Esophagus squamous epithelium (tissue), 5 donors: ENCODE data around the gene TEKT5. TPM values are rescaled to one million over a fixed set of nuclear protein-coding genes. Genes with fewer than 3 reads are reported as not detected.

Experiments used
- DNase-seq: peaks from one replicate; lab custom pipeline; 2025; lab: John Stamatoyannopoulos, UW
- H3K27ac ChIP-seq, 4 donors: fragments of 200-600 bp; sonication (generic); one replicate each; pipeline ENCODE4 v1.5.1; 2016 to 2019; ENCODE audit warnings: mild to moderate bottlenecking in 1 of 4
- H3K27me3 ChIP-seq, 4 donors: fragments of 200-600 bp; sonication (generic); 1 replicate in 3 of 4; 2 replicates in 1 of 4; pipeline versions ENCODE4 v1.5.1 to v1.6.0; 2017 to 2021; ENCODE audit warnings: antibody characterized with exemption in 1 of 4
- H3K36me3 ChIP-seq, 3 donors: fragments of 200-600 bp; sonication (generic); one replicate each; pipeline ENCODE4 v1.5.1; 2016 to 2019
- H3K4me1 ChIP-seq, 3 donors: fragments of 200-600 bp; sonication (generic); one replicate each; pipeline ENCODE4 v1.5.1; 2017 to 2019
- H3K4me3 ChIP-seq, 4 donors: fragments of 200-600 bp; sonication (generic); 1 replicate in 3 of 4; 2 replicates in 1 of 4; pipeline ENCODE4 v1.5.1; 2016 to 2019; ENCODE audit warnings: mild to moderate bottlenecking in 2 of 4, moderate library complexity in 1 of 4
- H3K9me3 ChIP-seq, 3 donors: fragments of 200-600 bp; sonication (generic); one replicate each; pipeline ENCODE4 v1.5.1; 2016 to 2019
- POLR2A ChIP-seq, 4 donors: fragments of 450-650 bp; IDR thresholded peaks; one replicate each; pipeline ENCODE4 v1.6.1; 2017; ENCODE audit warnings: antibody characterized with exemption in 4 of 4, mild to moderate bottlenecking in 4 of 4, moderate library complexity in 3 of 4
- WGBS, 2 donors: methylation state at CpG; one replicate each; pipeline ENCODE4 v1.1.5; 2018; 5-methylcytosine and 5-hydroxymethylcytosine counted together
- intact Hi-C: fragments of 100-400 bp; cut with DNase I; formaldehyde crosslinking; loops from one replicate; pipeline ENCODE4 v1.15.0; 2022
- total RNA-seq, 4 donors: library from RNA; depleted of rRNA; stranded (reverse); fragments of >200 nt; gene quantifications; one replicate each; pipeline ENCODE4 v1.1.0, GENCODE V29; 2016
- TF ChIP-seq, protein P1 (sequence below), 6 experiments: fragments of 450-650 bp in 4 of 6; fragments of 200-600 bp in 2 of 6; sonication (generic) in 2 of 6; IDR thresholded peaks; one replicate each; pipeline ENCODE4 v1.5.1; 2016 to 2019; ENCODE audit warnings: antibody characterized with exemption in 6 of 6, mild to moderate bottlenecking in 4 of 6, moderate library complexity in 4 of 6
- donor health status: DM: yes; HTN: yes; CAD: no.

Gene TEKT5
- total RNA-seq, 4 donors from 2014 or later = not detected

DNA sequence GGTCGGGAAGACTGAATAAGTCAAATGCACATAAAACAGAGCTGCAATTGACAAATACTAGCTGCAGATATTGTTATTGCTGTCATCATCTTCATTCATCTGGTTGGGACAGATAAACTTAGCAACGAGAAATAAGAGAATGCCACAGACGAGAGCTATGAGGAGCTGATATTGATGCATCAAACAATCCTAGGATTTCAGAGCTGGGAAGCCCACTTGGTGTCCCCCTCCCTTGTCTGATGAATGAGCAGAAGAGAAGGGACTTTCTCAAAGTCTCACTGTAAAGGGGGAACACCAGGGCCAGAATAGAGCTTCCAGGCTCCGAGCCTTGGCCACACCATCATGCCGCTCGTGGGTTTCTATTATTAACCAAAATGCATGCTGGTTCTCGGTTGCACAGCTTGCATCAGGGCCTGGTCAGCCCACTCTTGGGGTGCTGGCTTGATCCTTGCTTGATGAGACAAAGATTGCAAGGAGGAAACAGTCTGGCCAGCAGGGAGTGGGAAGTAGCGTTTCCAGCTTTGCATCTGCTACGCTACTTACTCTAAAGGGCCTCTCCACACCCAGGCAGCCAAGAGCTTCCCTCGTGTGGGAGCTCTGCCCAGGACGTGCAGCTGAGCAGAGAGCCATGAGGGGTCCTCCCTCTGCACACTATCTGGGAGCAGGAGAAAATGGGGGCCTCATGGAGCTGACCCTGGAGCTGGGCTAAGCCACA, 85.9 kb downstream of the TEKT5 start:
- intact Hi-C loops = no loop called here
- 70 to 87% methylated on average over 7 of the region's 11 CpGs for WGBS, 2 donors
- peak overlapping the region in 1 of 4 donors; percentile 26 for H3K27ac ChIP-seq
- H3K4me1 ChIP-seq = peaks cover 0 to 28% (median 6%) of the 10 kb centered on the region in 3 donors
- H3K36me3 ChIP-seq = no peaks in the 10 kb centered on the region
- no peaks in the 10 kb centered on the region for H3K9me3 ChIP-seq
- TF ChIP-seq, protein P1, sequence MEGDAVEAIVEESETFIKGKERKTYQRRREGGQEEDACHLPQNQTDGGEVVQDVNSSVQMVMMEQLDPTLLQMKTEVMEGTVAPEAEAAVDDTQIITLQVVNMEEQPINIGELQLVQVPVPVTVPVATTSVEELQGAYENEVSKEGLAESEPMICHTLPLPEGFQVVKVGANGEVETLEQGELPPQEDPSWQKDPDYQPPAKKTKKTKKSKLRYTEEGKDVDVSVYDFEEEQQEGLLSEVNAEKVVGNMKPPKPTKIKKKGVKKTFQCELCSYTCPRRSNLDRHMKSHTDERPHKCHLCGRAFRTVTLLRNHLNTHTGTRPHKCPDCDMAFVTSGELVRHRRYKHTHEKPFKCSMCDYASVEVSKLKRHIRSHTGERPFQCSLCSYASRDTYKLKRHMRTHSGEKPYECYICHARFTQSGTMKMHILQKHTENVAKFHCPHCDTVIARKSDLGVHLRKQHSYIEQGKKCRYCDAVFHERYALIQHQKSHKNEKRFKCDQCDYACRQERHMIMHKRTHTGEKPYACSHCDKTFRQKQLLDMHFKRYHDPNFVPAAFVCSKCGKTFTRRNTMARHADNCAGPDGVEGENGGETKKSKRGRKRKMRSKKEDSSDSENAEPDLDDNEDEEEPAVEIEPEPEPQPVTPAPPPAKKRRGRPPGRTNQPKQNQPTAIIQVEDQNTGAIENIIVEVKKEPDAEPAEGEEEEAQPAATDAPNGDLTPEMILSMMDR (IDR thresholded peaks at IDR 0.05) = no peak
- TF ChIP-seq POLR2A (IDR thresholded peaks at IDR 0.05) = no peak
- DNase-seq = no peak
- no peak overlapping the region for H3K4me3 ChIP-seq
- H3K27me3 ChIP-seq = no peaks in the 10 kb centered on the region

DNA sequence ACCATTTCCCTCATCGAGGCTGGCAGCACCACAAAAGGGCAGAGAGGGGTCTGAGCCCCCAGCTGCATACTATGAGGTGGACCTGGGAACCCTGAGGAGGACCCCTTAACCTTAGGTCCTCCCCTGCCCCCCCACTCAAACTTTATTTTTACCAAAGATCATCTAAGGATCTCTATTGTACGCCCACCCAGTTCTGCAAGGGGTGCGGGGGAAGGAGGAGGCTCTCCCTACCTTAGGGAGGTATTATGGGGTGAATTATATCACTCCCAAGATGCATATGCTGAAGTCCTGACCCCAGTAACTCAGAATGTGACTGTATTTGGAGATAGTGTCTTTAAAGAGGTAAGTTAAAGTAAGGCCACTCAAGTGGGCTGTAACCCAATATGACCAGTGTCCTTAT, 87.6 kb downstream of the TEKT5 start:
- H3K36me3 ChIP-seq = no peaks in the 10 kb centered on the region
- no peak for DNase-seq
- no peak overlapping the region for H3K27ac ChIP-seq
- no peaks in the 10 kb centered on the region for H3K27me3 ChIP-seq
- H3K4me1 ChIP-seq = peaks cover 0 to 29% (median 7%) of the 10 kb centered on the region in 3 donors
- WGBS, 2 donors = 63 to 80% methylated on average over 1 to 3 of the region's 3 CpGs
- no peaks in the 10 kb centered on the region for H3K9me3 ChIP-seq
- TF ChIP-seq, protein P1 (IDR thresholded peaks at IDR 0.05) = no peak
- no peak overlapping the region for H3K4me3 ChIP-seq
- intact Hi-C loops = no loop called here

DNA sequence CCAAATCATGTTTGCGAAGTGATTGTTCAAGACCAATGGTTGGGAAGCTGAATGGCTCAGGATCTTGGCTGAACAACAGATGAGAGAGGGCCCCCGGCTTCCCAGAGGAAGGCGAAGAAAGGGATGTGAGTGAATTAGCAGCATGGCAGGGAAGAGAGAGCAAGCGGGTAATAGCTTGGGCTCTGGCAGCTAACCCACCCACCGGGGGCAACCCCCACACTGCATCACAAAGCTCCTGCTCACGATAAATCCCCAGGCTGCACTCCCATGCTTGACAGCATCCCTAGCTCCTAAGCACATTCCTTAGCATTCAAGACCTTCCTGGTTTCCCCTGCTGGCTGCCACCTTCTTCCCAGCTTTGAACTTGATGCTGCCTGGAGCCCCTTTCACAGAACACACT, 88.1 kb downstream of the TEKT5 start:
- H3K36me3 ChIP-seq = no peaks in the 10 kb centered on the region
- intact Hi-C loops = no loop called here
- H3K4me3 ChIP-seq = no peak overlapping the region
- H3K27ac ChIP-seq = no peak overlapping the region
- no peak for TF ChIP-seq POLR2A (IDR thresholded peaks at IDR 0.05)
- TF ChIP-seq, protein P1 (IDR thresholded peaks at IDR 0.05) = no peak
- H3K4me1 ChIP-seq = peaks cover 4 to 34% (median 13%) of the 10 kb centered on the region in 3 donors
- no peaks in the 10 kb centered on the region for H3K27me3 ChIP-seq
- DNase-seq = no peak
- no peaks in the 10 kb centered on the region for H3K9me3 ChIP-seq
- 68 to 81% methylated on average over 5 to 6 of the region's 6 CpGs for WGBS, 2 donors

DNA sequence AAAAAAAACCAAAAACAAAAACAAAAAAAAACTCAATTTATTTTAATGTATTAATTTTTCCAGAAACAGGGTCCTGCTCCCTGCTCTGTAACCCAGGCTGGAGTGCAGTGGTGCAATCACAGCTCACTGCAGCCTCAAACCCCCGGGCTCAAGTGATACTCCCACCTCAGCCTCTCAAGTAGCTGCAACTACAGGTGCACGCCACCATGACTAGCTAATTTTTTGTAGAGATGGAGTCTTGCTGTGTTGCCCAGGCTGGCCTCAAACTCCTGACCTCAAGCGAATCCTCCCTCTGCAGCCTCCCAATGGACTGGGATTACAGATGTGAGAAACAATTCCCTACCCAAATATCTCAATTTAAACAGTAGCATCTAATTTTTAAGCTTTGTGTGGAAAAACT, 89.1 kb downstream of the TEKT5 start:
- Histone ChIP-seq H3K9me3 (no peaks in the 10 kb centered on the region), H3K27ac (no peak overlapping the region), H3K36me3 (no peaks in the 10 kb centered on the region), H3K27me3 (no peaks in the 10 kb centered on the region), H3K4me1 (peaks cover 8 to 40% (median 17%) of the 10 kb centered on the region in 3 donors), H3K4me3 (no peak overlapping the region)
- 86 to 90% methylated on average over 3 of the region's 3 CpGs for WGBS, 2 donors
- no peak for TF ChIP-seq POLR2A (IDR thresholded peaks at IDR 0.05)
- TF ChIP-seq, protein P1 (IDR thresholded peaks at IDR 0.05) = no peak
- DNase-seq = no peak
- intact Hi-C loops = no loop called here
